Smooth muscle cell (in vitro differentiated cells): Measurements from ENCODE around the gene PLA2G2F. TPM values are rescaled to one million over a fixed set of nuclear protein-coding genes. Genes with fewer than 3 reads are reported as not detected.

Source experiments
- DNase-seq: peaks from one replicate; lab custom pipeline; 2025; ENCODE audit not compliant: unreplicated experiment; lab: John Stamatoyannopoulos, UW
- H2AFZ ChIP-seq: fragments of 200-600 bp; sonication (generic); 2 replicates; pipeline ENCODE4 v1.6.0; 2016; ENCODE audit warnings: antibody characterized with exemption, low read depth, mild to moderate bottlenecking
- H3F3A ChIP-seq: fragments of 200-600 bp; sonication (generic); 2 replicates; pipeline ENCODE4 v1.6.0; 2017; ENCODE audit warnings: antibody characterized with exemption, low read depth
- H3K27ac ChIP-seq: fragments of 200-600 bp; sonication (generic); 2 replicates; pipeline ENCODE4 v1.5.1; 2016; ENCODE audit warnings: low read depth, mild to moderate bottlenecking
- H3K27me3 ChIP-seq: fragments of 200-600 bp; sonication (generic); 2 replicates; pipeline ENCODE4 v1.6.1; 2016; ENCODE audit warnings: low read depth, mild to moderate bottlenecking
- H3K36me3 ChIP-seq: fragments of 200-600 bp; sonication (generic); 2 replicates; pipeline ENCODE4 v1.5.1; 2016; ENCODE audit warnings: low read depth
- H3K4me1 ChIP-seq: fragments of 200-600 bp; sonication (generic); 2 replicates; pipeline ENCODE4 v1.5.1; 2016; ENCODE audit warnings: low read depth
- H3K4me2 ChIP-seq: fragments of 200-600 bp; sonication (generic); 2 replicates; pipeline ENCODE4 v1.6.0; 2016; ENCODE audit warnings: mild to moderate bottlenecking
- H3K4me3 ChIP-seq: fragments of 200-600 bp; sonication (generic); 2 replicates; pipeline ENCODE4 v1.5.1; 2016; ENCODE audit warnings: mild to moderate bottlenecking
- H3K79me2 ChIP-seq: fragments of 200-600 bp; sonication (generic); 2 replicates; pipeline ENCODE4 v1.6.0; 2016; ENCODE audit warnings: low read depth, mild to moderate bottlenecking
- H3K9ac ChIP-seq: fragments of 200-600 bp; sonication (generic); 2 replicates; pipeline ENCODE4 v1.6.0; 2016; ENCODE audit warnings: low read depth
- H3K9me3 ChIP-seq: fragments of 200-600 bp; sonication (generic); replicated peaks from 2 replicates; pipeline ENCODE4 v1.5.1; 2016; ENCODE audit warnings: low read depth
- H4K20me1 ChIP-seq: fragments of 200-600 bp; sonication (generic); 2 replicates; pipeline ENCODE4 v1.6.0; 2016; ENCODE audit warnings: low read depth
- CTCF ChIP-seq: fragments of 200-600 bp; sonication (generic); IDR thresholded peaks from 2 replicates; pipeline ENCODE4 v1.5.1; 2017; ENCODE audit warnings: borderline replicate concordance, mild to moderate bottlenecking, antibody characterized with exemption; ENCODE audit not compliant: insufficient read depth, poor library complexity, severe bottlenecking
- WGBS: methylation state at CpG from one replicate; pipeline ENCODE4 v1.1.7; 2016; ENCODE audit warnings: low lambda C conversion rate; 5-methylcytosine and 5-hydroxymethylcytosine counted together
- polyA plus RNA-seq: library from polyadenylated mRNA; unstranded; fragments of >200 nt; fragmentation: Nextera tagmentation; extraction: Ambion mirVana; gene quantifications from 2 replicates; pipeline ENCODE4 v1.2.1, GENCODE V29; 2016
- total RNA-seq: library from RNA; depleted of rRNA; stranded (reverse); fragments of >200 nt; gene quantifications from 2 replicates; pipeline ENCODE4 v1.2.3, GENCODE V29; 2014

The PLA2G2F gene
- total RNA-seq (1.0 and 1.9 TPM in 2 replicates), polyA plus RNA-seq (0.69 and 0.81 TPM in 2 replicates)

- Histone ChIP-seq H3K4me1 (no peaks in the 10 kb centered on the region), H3K79me2 (no peaks in the 10 kb centered on the region), H4K20me1 (no peaks in the 10 kb centered on the region), H3K36me3 (no peaks in the 10 kb centered on the region), H3K4me2 (no peak within 1 kb of the TSS), H3K27me3 (no peaks in the 10 kb centered on the region), H3K27ac (no peak within 1 kb of the TSS), H3K9ac (no peak within 1 kb of the TSS), H2AFZ (no peak within 1 kb of the TSS), H3K9me3 (no peaks in the 10 kb centered on the region), H3K4me3 (no peak within 1 kb of the TSS), H3F3A (no peaks in the 10 kb centered on the region)
- TF ChIP-seq CTCF: no peak
- 96% methylated on average over 9 of the region's 9 CpGs for whole genome bisulfite sequencing
- no peak for DNase-seq
Observed at GRCh38 chr1:20138961-20139550, at the start of gene PLA2G2F. Gene PLA2G2F (plus strand): TSS chr1:20139323. CDS start chr1:20139428, 105 bp downstream.

- WGBS: 91% methylated on average over 19 of the region's 19 CpGs
- H3K79me2 ChIP-seq: no peaks in the 10 kb centered on the region
- H2AFZ ChIP-seq: no peak overlapping the region
Observed at GRCh38 chr1:20089328-20090077, 49.6 kb upstream of the PLA2G2F start.

GRCh38 chr1:20090119-20090518, 49.0 kb upstream of the PLA2G2F start:
- no peak overlapping the region for H3K4me2 ChIP-seq
- H3K4me1 ChIP-seq: no peaks in the 10 kb centered on the region
- H3K9ac ChIP-seq: no peak overlapping the region
- H3K27me3 ChIP-seq: peaks cover 5% of the 10 kb centered on the region
- no peak for DNase-seq
- no peaks in the 10 kb centered on the region for H3K79me2 ChIP-seq
- 95% methylated on average over 3 of the region's 3 CpGs for WGBS
- H3K4me3 ChIP-seq: no peak overlapping the region
- TF ChIP-seq CTCF: no peak
- H2AFZ ChIP-seq: no peak overlapping the region
- H3F3A ChIP-seq: no peaks in the 10 kb centered on the region
- no peak overlapping the region for H3K27ac ChIP-seq
- no peaks in the 10 kb centered on the region for H4K20me1 ChIP-seq
- H3K36me3 ChIP-seq: no peaks in the 10 kb centered on the region
- H3K9me3 ChIP-seq: no peaks in the 10 kb centered on the region

More at GRCh38 chr1:20089328-20090077, 49.6 kb upstream of the PLA2G2F start:
- Histone ChIP-seq H3K4me1 (no peaks in the 10 kb centered on the region), H3K9ac (no peak overlapping the region), H3K4me3 (no peak overlapping the region), H3K4me2 (no peak overlapping the region), H4K20me1 (no peaks in the 10 kb centered on the region), H3K27me3 (peaks cover 5% of the 10 kb centered on the region), H3K27ac (no peak overlapping the region), H3F3A (no peaks in the 10 kb centered on the region), H3K36me3 (no peaks in the 10 kb centered on the region), H3K9me3 (no peaks in the 10 kb centered on the region)
- DNase-seq: no peak
- no peak for TF ChIP-seq CTCF

- WGBS: 95% methylated on average over 6 of the region's 6 CpGs
Observed at GRCh38 chr1:20090641-20091040, 48.5 kb upstream of the PLA2G2F start.

More at GRCh38 chr1:20090641-20091040, 48.5 kb upstream of the PLA2G2F start:
- Histone ChIP-seq H3K27me3 (peaks cover 5% of the 10 kb centered on the region), H3K4me3 (no peak overlapping the region), H3K4me1 (no peaks in the 10 kb centered on the region), H3K9ac (no peak overlapping the region), H4K20me1 (no peaks in the 10 kb centered on the region), H3K27ac (no peak overlapping the region), H3F3A (no peaks in the 10 kb centered on the region), H3K4me2 (no peak overlapping the region), H3K9me3 (no peaks in the 10 kb centered on the region), H3K36me3 (no peaks in the 10 kb centered on the region), H2AFZ (no peak overlapping the region), H3K79me2 (no peaks in the 10 kb centered on the region)
- no peak for TF ChIP-seq CTCF
- no peak for DNase-seq
